GM21717 (cell line): ENCODE data around the gene NOXA1.

Experiments used
- ATAC-seq: cut with Tn5 transposase; IDR thresholded peaks from one replicate; pipeline ENCODE4 v1.9.1; 2021; ENCODE audit warnings: mild to moderate bottlenecking, moderate library complexity; ENCODE audit not compliant: unreplicated experiment

The NOXA1 gene

GRCh38 chr9:137426018-137426681 lies 3.0 kb downstream of the NOXA1 start:
- ATAC-seq, result no peak

DNA sequence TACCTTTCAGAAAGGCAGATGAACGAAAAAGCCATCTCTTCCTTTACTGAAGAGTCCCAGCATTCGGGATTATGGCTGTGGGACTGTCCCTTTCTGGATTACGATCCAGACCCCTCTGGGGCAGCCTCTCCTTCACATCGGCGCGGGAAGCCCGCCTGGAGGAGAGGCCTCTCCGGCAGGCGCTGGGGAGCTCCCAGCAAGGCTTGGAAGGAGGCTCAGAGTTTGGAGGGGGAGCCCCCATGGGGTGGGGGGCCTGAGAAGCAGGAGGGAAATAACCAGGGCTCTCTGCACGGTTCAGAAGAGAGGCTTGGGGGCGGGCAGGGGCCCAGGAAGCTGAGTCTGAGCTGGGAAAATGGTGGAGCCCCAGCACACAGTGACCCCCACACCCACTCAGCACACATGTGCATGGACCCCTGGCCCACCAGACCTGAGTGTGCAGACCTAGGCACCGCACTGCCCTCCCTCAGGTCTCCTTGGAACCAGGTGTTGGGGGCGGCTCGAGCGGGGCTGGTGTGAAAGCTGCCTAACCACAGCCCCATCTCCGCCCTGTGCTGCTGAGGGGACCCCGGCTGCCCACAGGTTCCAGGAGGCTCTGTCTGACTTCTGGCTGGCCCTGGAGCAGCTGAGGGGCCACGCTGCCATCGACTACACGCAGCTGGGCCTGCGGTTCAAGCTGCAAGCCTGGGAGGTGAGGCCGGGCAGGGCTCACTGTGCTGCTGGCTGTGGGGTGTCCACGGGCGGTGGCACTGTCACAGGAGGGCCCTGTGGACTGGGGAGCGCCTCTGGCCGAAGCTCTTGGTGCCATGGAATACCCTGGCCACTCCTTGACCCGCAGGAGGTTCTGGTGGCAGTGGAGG lies 4.5 kb downstream of the NOXA1 start:
- ATAC-seq, result no peak

GRCh38 chr9:137428311-137428630 lies 5.1 kb downstream of the NOXA1 start:
- no peak for ATAC-seq

GRCh38 chr9:137428841-137429545 lies 5.8 kb downstream of the NOXA1 start:
- no peak for ATAC-seq

DNA sequence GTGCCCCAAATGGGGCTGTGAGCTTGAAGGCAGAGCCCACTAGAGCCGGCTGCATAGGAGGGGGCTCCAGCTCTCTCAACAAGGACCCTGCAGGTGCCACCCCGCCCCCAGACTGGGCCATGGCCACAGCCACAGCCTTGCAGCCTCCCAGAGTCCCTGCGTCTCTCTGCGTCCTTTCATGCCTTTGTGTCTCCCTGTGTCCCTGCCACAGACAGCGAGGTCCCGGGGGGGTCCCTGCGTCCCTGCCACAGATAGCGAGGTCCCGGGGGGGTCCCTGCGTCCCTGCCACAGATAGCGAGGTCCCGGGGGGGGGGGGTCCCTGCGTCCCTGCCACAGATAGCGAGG lies 6.3 kb downstream of the NOXA1 start:
- ATAC-seq, result no peak

GRCh38 chr9:137429974-137430722 lies 7.0 kb downstream of the NOXA1 start:
- no peak for ATAC-seq

DNA sequence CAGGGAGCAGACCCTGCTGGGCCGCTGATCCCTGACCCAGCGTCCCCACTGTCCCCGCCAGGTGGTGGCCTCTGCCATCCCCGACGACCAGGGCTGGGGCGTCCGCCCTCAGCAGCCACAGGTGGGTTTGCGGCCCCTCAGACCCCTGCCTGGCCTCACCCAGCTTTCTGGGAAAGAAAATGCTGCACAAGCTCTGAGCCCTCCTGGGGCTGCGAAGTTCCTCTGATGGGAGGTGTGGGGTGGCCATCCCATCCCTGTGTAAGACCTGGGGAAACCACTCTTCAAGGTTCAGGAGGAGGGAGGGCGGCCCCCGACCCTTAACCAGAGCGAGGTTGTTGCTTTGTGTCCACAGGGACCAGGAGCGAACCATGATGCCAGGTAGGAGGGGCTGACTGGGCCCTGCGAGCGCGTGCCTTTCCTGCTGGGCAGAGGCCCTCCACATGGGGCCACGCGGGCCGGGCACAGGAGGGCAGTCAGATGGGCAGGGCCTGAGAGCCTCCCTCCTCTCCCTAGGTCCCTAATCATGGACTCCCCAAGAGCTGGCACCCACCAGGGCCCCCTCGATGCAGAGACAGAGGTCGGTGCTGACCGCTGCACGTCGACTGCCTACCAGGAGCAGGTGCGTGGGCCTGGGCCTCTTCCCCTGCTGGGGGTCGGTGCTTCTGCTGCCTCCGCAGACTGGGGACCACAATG lies 7.7 kb downstream of the NOXA1 start:
- no peak for ATAC-seq

- no peak for ATAC-seq
Measured at GRCh38 chr9:137431416-137431931, 8.3 kb downstream of the NOXA1 start.

GRCh38 chr9:137432687-137433348 lies 9.6 kb downstream of the NOXA1 start:
- ATAC-seq, result no peak

DNA sequence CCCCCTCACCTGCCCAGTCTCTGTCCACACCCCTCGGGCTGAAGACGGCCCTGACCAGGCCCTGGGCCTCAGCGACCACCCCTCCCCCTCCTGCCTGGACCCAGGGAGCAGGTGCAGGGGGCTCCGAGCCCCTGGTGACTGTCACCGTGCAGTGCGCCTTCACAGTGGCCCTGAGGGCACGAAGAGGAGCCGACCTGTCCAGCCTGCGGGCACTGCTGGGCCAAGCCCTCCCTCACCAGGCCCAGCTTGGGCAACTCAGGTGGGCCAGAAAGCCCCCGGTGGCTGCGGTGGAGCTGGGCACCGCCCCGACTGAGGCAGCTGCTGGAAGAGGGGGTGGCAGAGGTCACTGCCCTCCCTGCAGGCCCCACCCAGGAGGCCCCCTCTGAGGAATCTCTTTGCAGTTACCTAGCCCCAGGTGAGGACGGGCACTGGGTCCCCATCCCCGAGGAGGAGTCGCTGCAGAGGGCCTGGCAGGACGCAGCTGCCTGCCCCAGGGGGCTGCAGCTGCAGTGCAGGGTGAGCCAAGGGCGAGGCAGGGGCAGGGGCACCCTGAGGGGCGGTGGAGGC lies 10.2 kb downstream of the NOXA1 start:
- ATAC-seq, result no peak

DNA sequence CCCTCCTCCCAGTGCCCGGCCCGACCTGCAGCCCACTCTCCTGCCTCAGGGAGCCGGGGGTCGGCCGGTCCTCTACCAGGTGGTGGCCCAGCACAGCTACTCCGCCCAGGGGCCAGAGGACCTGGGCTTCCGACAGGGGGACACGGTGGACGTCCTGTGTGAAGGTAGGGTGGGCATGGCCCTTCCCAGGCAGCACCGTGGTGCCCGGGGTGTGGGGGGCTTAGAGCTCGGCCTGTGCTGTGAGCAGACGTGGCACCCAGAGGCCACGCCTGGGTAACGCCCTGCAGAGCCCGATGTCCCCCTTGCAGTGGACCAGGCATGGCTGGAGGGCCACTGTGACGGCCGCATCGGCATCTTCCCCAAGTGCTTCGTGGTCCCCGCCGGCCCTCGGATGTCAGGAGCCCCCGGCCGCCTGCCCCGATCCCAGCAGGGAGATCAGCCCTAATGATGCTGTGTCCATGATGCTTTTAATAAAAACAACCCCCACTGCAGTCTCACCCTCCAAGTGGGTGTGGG lies 10.8 kb downstream of the NOXA1 start:
- no peak for ATAC-seq

- no peak for ATAC-seq
Measured at GRCh38 chr9:137434498-137435380, 11.5 kb downstream of the NOXA1 start.

- ATAC-seq, result no peak
Measured at GRCh38 chr9:137435381-137435891, 12.2 kb downstream of the NOXA1 start.

- ATAC-seq, result no peak
Measured at GRCh38 chr9:137435980-137436760, 13.0 kb downstream of the NOXA1 start.

GRCh38 chr9:137436761-137437600 lies 13.8 kb downstream of the NOXA1 start:
- ATAC-seq, result no peak
